ENCODE data around the gene FICD. TPM values are rescaled to one million over a fixed set of nuclear protein-coding genes. Genes with fewer than 3 reads are reported as not detected.
A peak's percentile ranks its signal among the peaks of the same experiment; 100 is the strongest.

The FICD gene
- total RNA-seq, 1 donor from 2014 or later: 4.8 TPM

DNA sequence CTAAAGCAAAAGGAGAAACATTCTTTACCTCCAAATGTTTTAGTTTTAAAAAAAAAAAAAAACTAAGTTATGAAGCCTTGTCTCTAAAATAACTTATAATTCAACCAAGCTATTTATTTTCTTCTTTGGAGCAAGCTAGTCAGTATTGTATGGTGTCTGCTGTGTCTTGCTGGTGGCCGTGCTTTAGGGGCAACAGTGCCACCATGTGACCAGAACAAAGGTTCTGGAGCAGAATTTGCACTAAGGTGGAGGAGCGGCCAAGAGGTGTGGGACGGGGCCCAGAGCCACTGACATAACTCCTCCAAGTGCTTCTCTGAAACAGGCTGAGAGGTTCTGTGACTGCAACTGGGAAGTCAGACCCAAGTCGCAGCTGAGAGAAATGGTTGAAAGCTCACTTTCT, 4.5 kb downstream of the FICD start:
- Mint-ChIP-seq H3K4me1 (ENCODE audit: low read depth, unreplicated experiment) (no peaks in the 10 kb centered on the region), H3K9me3 (ENCODE audit: unreplicated experiment) (peaks cover 3% of the 10 kb centered on the region), H3K27me3 (ENCODE audit: unreplicated experiment) (peaks cover 3% of the 10 kb centered on the region), H3K27ac (ENCODE audit: unreplicated experiment) (no peak overlapping the region), H3K4me3 (ENCODE audit: unreplicated experiment) (no peak overlapping the region), H3K36me3 (ENCODE audit: unreplicated experiment) (no peaks in the 10 kb centered on the region)
- no peak for DNase-seq
- TF ChIP-seq CTCF (IDR thresholded peaks at IDR 0.05; ENCODE audit: partially characterized antibody, unreplicated experiment): no peak

DNA sequence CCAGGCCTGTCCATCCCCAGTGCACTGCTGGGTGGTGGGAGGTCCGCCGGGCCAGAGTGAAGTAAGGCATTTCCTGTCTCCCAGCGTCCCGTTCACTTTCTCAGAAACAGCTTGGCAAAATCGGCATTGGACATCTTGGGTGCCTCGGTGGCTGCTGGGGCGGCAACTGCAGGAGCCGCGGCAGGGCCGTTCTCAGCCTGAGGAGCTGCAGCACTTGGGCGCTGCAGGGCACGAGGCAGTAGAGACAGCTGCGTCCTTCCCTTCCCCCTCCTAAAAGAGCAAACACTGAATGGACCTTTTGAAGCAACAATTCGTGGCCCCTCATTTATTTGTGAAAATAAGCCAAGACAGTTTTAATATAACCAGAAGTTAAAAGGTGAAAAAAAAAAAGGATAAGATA, 8.3 kb downstream of the FICD start:
- H3K36me3 Mint-ChIP-seq (ENCODE audit: unreplicated experiment): peaks cover 4% of the 10 kb centered on the region
- H3K4me3 Mint-ChIP-seq (ENCODE audit: unreplicated experiment): no peak overlapping the region
- H3K27me3 Mint-ChIP-seq (ENCODE audit: unreplicated experiment): no peaks in the 10 kb centered on the region
- DNase-seq: no peak
- H3K9me3 Mint-ChIP-seq (ENCODE audit: unreplicated experiment): peaks cover 2% of the 10 kb centered on the region
- H3K27ac Mint-ChIP-seq (ENCODE audit: unreplicated experiment): no peak overlapping the region
- peaks cover 3% of the 10 kb centered on the region for H3K4me1 Mint-ChIP-seq (ENCODE audit: low read depth, unreplicated experiment)
- TF ChIP-seq CTCF (IDR thresholded peaks at IDR 0.05; ENCODE audit: partially characterized antibody, unreplicated experiment): no peak

DNA sequence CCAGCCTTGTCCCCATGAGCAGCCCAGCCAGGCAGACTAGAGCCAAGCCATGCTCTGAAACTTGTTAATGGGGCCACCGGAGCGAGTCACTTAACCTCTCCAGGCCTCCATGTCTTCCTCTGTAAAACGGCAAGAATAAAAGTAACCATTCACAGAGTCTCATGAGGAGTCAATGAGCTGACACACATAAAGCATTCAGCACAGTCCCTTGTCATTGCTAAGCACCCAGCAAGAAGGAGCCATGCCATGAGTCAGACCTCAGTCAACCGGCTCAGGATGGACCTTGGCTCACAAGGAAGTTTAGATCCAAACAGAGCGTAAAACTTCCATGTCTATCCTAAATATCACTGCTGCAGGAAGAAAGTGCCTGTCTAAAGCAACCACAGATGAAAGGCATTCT, 10.6 kb downstream of the FICD start:
- H3K36me3 Mint-ChIP-seq (ENCODE audit: unreplicated experiment): peaks cover 4% of the 10 kb centered on the region
- no peak overlapping the region for H3K4me3 Mint-ChIP-seq (ENCODE audit: unreplicated experiment)
- H3K27me3 Mint-ChIP-seq (ENCODE audit: unreplicated experiment): no peaks in the 10 kb centered on the region
- H3K27ac Mint-ChIP-seq (ENCODE audit: unreplicated experiment): no peak overlapping the region
- peaks cover 2% of the 10 kb centered on the region for H3K9me3 Mint-ChIP-seq (ENCODE audit: unreplicated experiment)
- peaks cover 3% of the 10 kb centered on the region for H3K4me1 Mint-ChIP-seq (ENCODE audit: low read depth, unreplicated experiment)
- no peak for DNase-seq
- TF ChIP-seq CTCF (IDR thresholded peaks at IDR 0.05; ENCODE audit: partially characterized antibody, unreplicated experiment): no peak

DNA sequence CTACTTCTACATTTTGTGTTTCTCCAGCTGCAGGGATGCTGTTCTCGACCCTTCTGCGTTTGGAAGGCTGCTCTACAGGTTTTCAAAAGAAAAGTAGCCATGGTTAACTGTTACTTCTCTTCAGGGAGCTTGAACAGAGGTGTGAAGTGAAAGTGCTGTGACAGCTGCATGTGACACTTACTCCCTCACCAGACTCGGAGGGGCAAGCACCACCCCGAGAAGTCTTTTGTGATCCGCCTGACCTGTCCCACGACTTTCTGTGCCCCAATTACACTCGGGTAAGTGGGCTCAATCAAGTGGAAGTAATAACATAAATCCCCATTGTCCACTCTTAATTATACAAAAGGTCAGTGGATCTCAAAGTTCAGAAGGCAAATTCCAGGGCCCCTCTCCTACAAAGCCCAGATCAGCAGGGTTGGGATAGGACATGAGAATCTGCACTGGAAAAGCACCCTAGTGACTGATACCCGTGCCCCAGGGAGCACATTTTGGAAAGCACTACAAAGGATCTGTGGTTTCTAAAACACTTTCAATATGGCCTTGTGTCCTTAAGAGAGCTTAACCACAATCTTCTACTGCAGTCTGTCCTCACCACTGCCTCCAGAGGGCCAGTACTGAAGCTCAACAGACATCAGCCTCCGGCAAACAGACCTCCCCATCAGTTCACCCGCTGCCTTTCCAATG, 11.5 kb downstream of the FICD start:
- Mint-ChIP-seq H3K36me3 (ENCODE audit: unreplicated experiment) (peaks cover 4% of the 10 kb centered on the region), H3K9me3 (ENCODE audit: unreplicated experiment) (peaks cover 2% of the 10 kb centered on the region), H3K27ac (ENCODE audit: unreplicated experiment) (no peak overlapping the region), H3K27me3 (ENCODE audit: unreplicated experiment) (no peaks in the 10 kb centered on the region), H3K4me3 (ENCODE audit: unreplicated experiment) (no peak overlapping the region), H3K4me1 (ENCODE audit: low read depth, unreplicated experiment) (peaks cover 3% of the 10 kb centered on the region)
- DNase-seq: no peak
- no peak for TF ChIP-seq CTCF (IDR thresholded peaks at IDR 0.05; ENCODE audit: partially characterized antibody, unreplicated experiment)

DNA sequence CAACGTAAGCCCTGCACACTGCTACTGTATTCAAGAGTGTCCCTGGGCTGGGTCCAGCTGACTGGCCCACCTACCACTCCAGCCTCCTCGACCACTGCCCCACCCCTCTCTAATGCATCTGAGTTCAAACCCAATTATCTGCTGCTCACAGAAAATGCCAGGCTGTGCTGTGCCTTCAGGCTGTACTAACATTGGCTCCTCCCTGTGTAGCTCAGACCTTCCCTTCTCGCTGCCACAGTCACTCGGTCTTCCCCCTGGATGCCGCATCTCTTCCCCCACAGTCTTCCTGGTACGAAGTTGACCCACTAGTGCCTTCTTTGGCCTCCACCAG, 12.1 kb downstream of the FICD start:
- no peak for TF ChIP-seq CTCF (IDR thresholded peaks at IDR 0.05; ENCODE audit: partially characterized antibody, unreplicated experiment)
- peaks cover 3% of the 10 kb centered on the region for H3K4me1 Mint-ChIP-seq (ENCODE audit: low read depth, unreplicated experiment)
- peak overlapping the region; percentile 15 for H3K27ac Mint-ChIP-seq (ENCODE audit: unreplicated experiment)
- DNase-seq: no peak
- H3K36me3 Mint-ChIP-seq (ENCODE audit: unreplicated experiment): peaks cover 4% of the 10 kb centered on the region
- H3K27me3 Mint-ChIP-seq (ENCODE audit: unreplicated experiment): no peaks in the 10 kb centered on the region
- H3K9me3 Mint-ChIP-seq (ENCODE audit: unreplicated experiment): peaks cover 2% of the 10 kb centered on the region
- peak overlapping the region; percentile 25 for H3K4me3 Mint-ChIP-seq (ENCODE audit: unreplicated experiment)

Measured in glutamatergic neuron (in vitro differentiated cells).